ENCODE measurements around the gene FGF19. TPM values are rescaled to one million over a fixed set of nuclear protein-coding genes. Genes with fewer than 3 reads are reported as not detected.
A peak's percentile ranks its signal among the peaks of the same experiment; 100 is the strongest.

Gene FGF19
- total and polyA plus RNA-seq, 2 experiments from 2014 or later = not detected

- DNase-seq = no peak
- Histone ChIP-seq H3K79me2 (ENCODE audit: insufficient read depth) (no peaks in the 10 kb centered on the region), H3K9me2 (ENCODE audit: insufficient read depth) (no peaks in the 10 kb centered on the region), H4K20me1 (ENCODE audit: insufficient read depth) (no peaks in the 10 kb centered on the region), H3K27ac (no peak overlapping the region), H3F3A (ENCODE audit: insufficient read depth) (no peaks in the 10 kb centered on the region), H3K9me3 (ENCODE audit: low read depth) (no peaks in the 10 kb centered on the region), H2AFZ (no peak overlapping the region), H3K9ac (no peak overlapping the region), H3K4me1 (ENCODE audit: insufficient read depth) (no peaks in the 10 kb centered on the region), H3K4me2 (ENCODE audit: unreplicated experiment) (no peak overlapping the region), H3K36me3 (ENCODE audit: low read depth) (no peaks in the 10 kb centered on the region), H3K27me3 (replicated peaks; ENCODE audit: insufficient read depth) (0 out of 2 replicates have a peak, but pooled peaks cover 8% of the 10 kb centered on the region), H3K4me3 (no peak overlapping the region)
- in situ Hi-C loops (cut with MboI) = loop anchor here (10.0 kb wide), 1 partner anchor 508 kb away; no protein-coding TSS in a partner anchor
- WGBS, 2 experiments (ENCODE audit: low coverage in 1 of 2, low lambda C conversion rate in 2 of 2, missing lambda C conversion rate in 2 of 2) = 43 to 49% methylated on average over 8 of the region's 8 CpGs
- TF ChIP-seq EZH2phosphoT487 (IDR thresholded peaks at IDR 0.05; ENCODE audit: insufficient read depth, low read depth) (no peak), EZH2 (IDR thresholded peaks at IDR 0.05; ENCODE audit: insufficient read depth, poor library complexity, severe bottlenecking) (no peak)
These were observed 17.0 kb downstream of the FGF19 start for GRCh38 chr11:69686856-69687255.

- TF ChIP-seq EZH2phosphoT487 (IDR thresholded peaks at IDR 0.05; ENCODE audit: insufficient read depth, low read depth) (no peak), EZH2 (IDR thresholded peaks at IDR 0.05; ENCODE audit: insufficient read depth, poor library complexity, severe bottlenecking) (no peak)
- no peaks in the 10 kb centered on the region for H3F3A ChIP-seq (ENCODE audit: insufficient read depth)
- no peak overlapping the region for H2AFZ ChIP-seq
- no peaks in the 10 kb centered on the region for H4K20me1 ChIP-seq (ENCODE audit: insufficient read depth)
- no peak overlapping the region for H3K4me2 ChIP-seq (ENCODE audit: unreplicated experiment)
- no peaks in the 10 kb centered on the region for H3K9me3 ChIP-seq (ENCODE audit: low read depth)
- H3K27me3 ChIP-seq (replicated peaks; ENCODE audit: insufficient read depth) = 0 out of 2 replicates have a peak, but pooled peaks cover 8% of the 10 kb centered on the region
- no peak overlapping the region for H3K9ac ChIP-seq
- H3K4me3 ChIP-seq = no peak overlapping the region
- no peaks in the 10 kb centered on the region for H3K36me3 ChIP-seq (ENCODE audit: low read depth)
- DNase-seq = no peak
- no peak overlapping the region for H3K27ac ChIP-seq
- H3K79me2 ChIP-seq (ENCODE audit: insufficient read depth) = no peaks in the 10 kb centered on the region
- no peaks in the 10 kb centered on the region for H3K9me2 ChIP-seq (ENCODE audit: insufficient read depth)
- no peaks in the 10 kb centered on the region for H3K4me1 ChIP-seq (ENCODE audit: insufficient read depth)
- in situ Hi-C loops (cut with MboI) = loop anchor here (10.0 kb wide), 1 partner anchor 508 kb away; no protein-coding TSS in a partner anchor
- WGBS, 2 experiments (ENCODE audit: low coverage in 1 of 2, low lambda C conversion rate in 2 of 2, missing lambda C conversion rate in 2 of 2) = 44 to 55% methylated on average over 10 to 13 of the region's 13 CpGs
These were observed 17.4 kb downstream of the FGF19 start for GRCh38 chr11:69686452-69686851.

- 0 out of 2 replicates have a peak, but pooled peaks cover 5% of the 10 kb centered on the region for H3K27me3 ChIP-seq (replicated peaks; ENCODE audit: insufficient read depth)
- H3K9me3 ChIP-seq (ENCODE audit: low read depth) = no peaks in the 10 kb centered on the region
- H3F3A ChIP-seq (ENCODE audit: insufficient read depth) = no peaks in the 10 kb centered on the region
- H3K79me2 ChIP-seq (ENCODE audit: insufficient read depth) = no peaks in the 10 kb centered on the region
- no peak for DNase-seq
- in situ Hi-C loops (cut with MboI) = loop anchor here (10.0 kb wide), 1 partner anchor 509 kb away; no protein-coding TSS in a partner anchor
- no peaks in the 10 kb centered on the region for H3K9me2 ChIP-seq (ENCODE audit: insufficient read depth)
- H3K4me2 ChIP-seq (ENCODE audit: unreplicated experiment) = no peak overlapping the region
- no peak overlapping the region for H3K9ac ChIP-seq
- H4K20me1 ChIP-seq (ENCODE audit: insufficient read depth) = no peaks in the 10 kb centered on the region
- H3K36me3 ChIP-seq (ENCODE audit: low read depth) = no peaks in the 10 kb centered on the region
- H2AFZ ChIP-seq = 0 out of 2 replicates have a peak overlapping the region, but pooled peaks have one; percentile 44
- no peak overlapping the region for H3K27ac ChIP-seq
- no peak for TF ChIP-seq EZH2phosphoT487 (IDR thresholded peaks at IDR 0.05; ENCODE audit: insufficient read depth, low read depth)
- TF ChIP-seq EZH2 (IDR thresholded peaks at IDR 0.05; ENCODE audit: insufficient read depth, poor library complexity, severe bottlenecking) = no peak
- 36% methylated on average over 8 of the region's 8 CpGs for WGBS, 2 experiments (ENCODE audit: low coverage in 1 of 2, low lambda C conversion rate in 2 of 2, missing lambda C conversion rate in 2 of 2)
- H3K4me3 ChIP-seq = no peak overlapping the region
- H3K4me1 ChIP-seq (ENCODE audit: insufficient read depth) = no peaks in the 10 kb centered on the region
These were observed 18.5 kb downstream of the FGF19 start for GRCh38 chr11:69685348-69685747.

- no peak overlapping the region for H3K27ac ChIP-seq
- no peaks in the 10 kb centered on the region for H3F3A ChIP-seq (ENCODE audit: insufficient read depth)
- H3K36me3 ChIP-seq (ENCODE audit: low read depth) = no peaks in the 10 kb centered on the region
- H2AFZ ChIP-seq = no peak overlapping the region
- in situ Hi-C loops (cut with MboI) = loop anchor here (10.0 kb wide), 1 partner anchor 510 kb away; no protein-coding TSS in a partner anchor
- DNase-seq = no peak
- H3K4me1 ChIP-seq (ENCODE audit: insufficient read depth) = no peaks in the 10 kb centered on the region
- no peak for TF ChIP-seq EZH2phosphoT487 (IDR thresholded peaks at IDR 0.05; ENCODE audit: insufficient read depth, low read depth)
- TF ChIP-seq EZH2 (IDR thresholded peaks at IDR 0.05; ENCODE audit: insufficient read depth, poor library complexity, severe bottlenecking) = no peak
- no peaks in the 10 kb centered on the region for H3K79me2 ChIP-seq (ENCODE audit: insufficient read depth)
- no peaks in the 10 kb centered on the region for H3K9me2 ChIP-seq (ENCODE audit: insufficient read depth)
- no peak overlapping the region for H3K9ac ChIP-seq
- no peak overlapping the region for H3K4me2 ChIP-seq (ENCODE audit: unreplicated experiment)
- WGBS, 2 experiments (ENCODE audit: low coverage in 1 of 2, low lambda C conversion rate in 2 of 2, missing lambda C conversion rate in 2 of 2) = 51 to 67% methylated on average over 10 of the region's 11 CpGs
- no peak overlapping the region for H3K4me3 ChIP-seq
- H3K27me3 ChIP-seq (replicated peaks; ENCODE audit: insufficient read depth) = 0 out of 2 replicates have a peak, but pooled peaks cover 5% of the 10 kb centered on the region
- H4K20me1 ChIP-seq (ENCODE audit: insufficient read depth) = no peaks in the 10 kb centered on the region
- H3K9me3 ChIP-seq (ENCODE audit: low read depth) = no peaks in the 10 kb centered on the region
These were observed 19.2 kb downstream of the FGF19 start for GRCh38 chr11:69684651-69685050.

All from GM23248 (cell line).